Measurements from ENCODE around the gene CDK7. TPM values are rescaled to one million over a fixed set of nuclear protein-coding genes. Genes with fewer than 3 reads are reported as not detected.

The CDK7 gene
- total and polyA plus RNA-seq, 2 donors (not counting 1 experiment from before 2014, with no cell fraction given): 12.3 to 30.6 TPM

GRCh38 chr5:69257577-69257976 lies 22.9 kb downstream of the CDK7 start:
- Histone ChIP-seq H3K36me3 (replicated peaks in 1 of 2; ENCODE audit: control extremely low read depth in 1 of 2, control insufficient read depth in 1 of 2, extremely low read depth in 1 of 2, insufficient read depth in 2 of 2, low read length in 1 of 2) (peaks cover 0 to 43% of the 10 kb centered on the region in 2 experiments), H3K9me3 (ENCODE audit: control extremely low read depth in 1 of 3, control insufficient read depth in 2 of 3, insufficient read depth in 1 of 3, low read length in 2 of 3) (no peaks in the 10 kb centered on the region), H3K4me2 (replicated peaks; ENCODE audit: low read depth, low read length, poor library complexity, severe bottlenecking) (no peak overlapping the region), H4K20me1 (ENCODE audit: control insufficient read depth, insufficient read depth, low read length, poor library complexity, severe bottlenecking) (no peaks in the 10 kb centered on the region), H3K27me3 (replicated peaks in 1 of 4; ENCODE audit: control extremely low read depth in 1 of 4, control insufficient read depth in 3 of 4, insufficient read depth in 4 of 4, low read length in 3 of 4) (no peaks in the 10 kb centered on the region), H3K79me2 (ENCODE audit: control insufficient read depth, insufficient read depth, low read length) (no peaks in the 10 kb centered on the region), H3K4me3 (ENCODE audit: control extremely low read depth in 1 of 5, extremely low read depth in 1 of 5, insufficient read depth in 1 of 5, low read depth in 2 of 5, low read length in 4 of 5) (no peak overlapping the region), H2AFZ (ENCODE audit: insufficient read depth, low read depth, low read length, poor library complexity, severe bottlenecking) (no peak overlapping the region), H3K4me1 (ENCODE audit: control insufficient read depth in 2 of 2, insufficient read depth in 2 of 2, low read length in 2 of 2) (no peaks in the 10 kb centered on the region), H3K27ac (ENCODE audit: low read length in 2 of 2) (no peak overlapping the region), H3K9ac (ENCODE audit: low read length) (no peak overlapping the region)
- Mint-ChIP-seq H3K4me1 (no peaks in the 10 kb centered on the region), H3K9me3 (ENCODE audit: insufficient read depth) (no peaks in the 10 kb centered on the region), H3K27ac (no peak overlapping the region), H3K27me3 (no peaks in the 10 kb centered on the region), H3K4me3 (no peak overlapping the region)
- no peak for ATAC-seq (ENCODE audit: low read depth)
- ChIA-PET CTCF (no interaction called here), POLR2A (no interaction called here)
- TF ChIP-seq, protein P1, sequence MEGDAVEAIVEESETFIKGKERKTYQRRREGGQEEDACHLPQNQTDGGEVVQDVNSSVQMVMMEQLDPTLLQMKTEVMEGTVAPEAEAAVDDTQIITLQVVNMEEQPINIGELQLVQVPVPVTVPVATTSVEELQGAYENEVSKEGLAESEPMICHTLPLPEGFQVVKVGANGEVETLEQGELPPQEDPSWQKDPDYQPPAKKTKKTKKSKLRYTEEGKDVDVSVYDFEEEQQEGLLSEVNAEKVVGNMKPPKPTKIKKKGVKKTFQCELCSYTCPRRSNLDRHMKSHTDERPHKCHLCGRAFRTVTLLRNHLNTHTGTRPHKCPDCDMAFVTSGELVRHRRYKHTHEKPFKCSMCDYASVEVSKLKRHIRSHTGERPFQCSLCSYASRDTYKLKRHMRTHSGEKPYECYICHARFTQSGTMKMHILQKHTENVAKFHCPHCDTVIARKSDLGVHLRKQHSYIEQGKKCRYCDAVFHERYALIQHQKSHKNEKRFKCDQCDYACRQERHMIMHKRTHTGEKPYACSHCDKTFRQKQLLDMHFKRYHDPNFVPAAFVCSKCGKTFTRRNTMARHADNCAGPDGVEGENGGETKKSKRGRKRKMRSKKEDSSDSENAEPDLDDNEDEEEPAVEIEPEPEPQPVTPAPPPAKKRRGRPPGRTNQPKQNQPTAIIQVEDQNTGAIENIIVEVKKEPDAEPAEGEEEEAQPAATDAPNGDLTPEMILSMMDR (IDR thresholded peaks at IDR 0.05): no peak
- no peak for TF ChIP-seq EZH2 (IDR thresholded peaks at IDR 0.05; ENCODE audit: borderline replicate concordance, insufficient read depth, low read depth, low read length, poor library complexity, severe bottlenecking)
- intact Hi-C loops (cut with micrococcal nuclease): no loop called here
- no peak for DNase-seq
- WGBS (ENCODE audit: insufficient coverage): no CpG with 5 or more reads among the region's 1 CpG

- Histone ChIP-seq H3K79me2 (ENCODE audit: control insufficient read depth, insufficient read depth, low read length) (no peaks in the 10 kb centered on the region), H3K4me3 (ENCODE audit: control extremely low read depth in 1 of 5, extremely low read depth in 1 of 5, insufficient read depth in 1 of 5, low read depth in 2 of 5, low read length in 4 of 5) (no peak overlapping the region), H3K36me3 (replicated peaks in 1 of 2; ENCODE audit: control extremely low read depth in 1 of 2, control insufficient read depth in 1 of 2, extremely low read depth in 1 of 2, insufficient read depth in 2 of 2, low read length in 1 of 2) (peaks cover 4 to 50% of the 10 kb centered on the region in 2 experiments), H3K9ac (ENCODE audit: low read length) (no peak overlapping the region), H3K4me1 (ENCODE audit: control insufficient read depth in 2 of 2, insufficient read depth in 2 of 2, low read length in 2 of 2) (no peaks in the 10 kb centered on the region), H3K27me3 (replicated peaks in 1 of 4; ENCODE audit: control extremely low read depth in 1 of 4, control insufficient read depth in 3 of 4, insufficient read depth in 4 of 4, low read length in 3 of 4) (no peaks in the 10 kb centered on the region), H3K4me2 (replicated peaks; ENCODE audit: low read depth, low read length, poor library complexity, severe bottlenecking) (no peak overlapping the region), H2AFZ (ENCODE audit: insufficient read depth, low read depth, low read length, poor library complexity, severe bottlenecking) (no peak overlapping the region), H3K9me3 (ENCODE audit: control extremely low read depth in 1 of 3, control insufficient read depth in 2 of 3, insufficient read depth in 1 of 3, low read length in 2 of 3) (no peaks in the 10 kb centered on the region), H3K27ac (ENCODE audit: low read length in 2 of 2) (no peak overlapping the region), H4K20me1 (ENCODE audit: control insufficient read depth, insufficient read depth, low read length, poor library complexity, severe bottlenecking) (no peaks in the 10 kb centered on the region)
- Mint-ChIP-seq H3K27ac (no peak overlapping the region), H3K4me1 (no peaks in the 10 kb centered on the region), H3K27me3 (no peaks in the 10 kb centered on the region), H3K9me3 (ENCODE audit: insufficient read depth) (no peaks in the 10 kb centered on the region), H3K4me3 (no peak overlapping the region)
- POLR2A ChIA-PET: no interaction called here
- intact Hi-C loops (cut with micrococcal nuclease): no loop called here
- DNase-seq (no peak), ATAC-seq (ENCODE audit: low read depth) (no peak)
- whole genome bisulfite sequencing (ENCODE audit: insufficient coverage): no CpG with 5 or more reads among the region's 1 CpG
- TF ChIP-seq, protein P1 (IDR thresholded peaks at IDR 0.05): no peak
- TF ChIP-seq EZH2 (IDR thresholded peaks at IDR 0.05; ENCODE audit: borderline replicate concordance, insufficient read depth, low read depth, low read length, poor library complexity, severe bottlenecking): no peak
- CTCF ChIA-PET: no interaction called here
These were observed 26.3 kb downstream of the CDK7 start for GRCh38 chr5:69261034-69261433.

Measured in B cell (primary cell).